ENCODE results near the gene DSC3. TPM values are rescaled to one million over a fixed set of nuclear protein-coding genes. Genes with fewer than 3 reads are reported as not detected.
"Not testable (repeated sequence)": the region's sequence is repeated elsewhere in the genome, so short reads cannot be mapped to it uniquely, and the experiment has no call there.

The DSC3 gene
- total and polyA plus RNA-seq, 2 donors (not counting 3 experiments of a cell fraction or from before 2014, with no cell fraction given) = 0.04 to 0.18 TPM

- Histone ChIP-seq H2AFZ (ENCODE audit: low read depth, low read length) (no peak overlapping the region), H3K4me1 (ENCODE audit: control insufficient read depth, extremely low read depth, insufficient read depth, low read length) (no peaks in the 10 kb centered on the region), H3K79me2 (ENCODE audit: control insufficient read depth, insufficient read depth, low read length) (no peaks in the 10 kb centered on the region), H3K9me3 (replicated peaks; ENCODE audit: control insufficient read depth, insufficient read depth, low read length) (no peaks in the 10 kb centered on the region), H3K27me3 (ENCODE audit: control insufficient read depth in 2 of 2, insufficient read depth in 2 of 2, low read length in 2 of 2) (no peaks in the 10 kb centered on the region), H3K4me2 (ENCODE audit: insufficient read depth, low read length) (no peak overlapping the region), H3K4me3 (replicated peaks in 1 of 3; ENCODE audit: insufficient read depth in 1 of 3, low read depth in 1 of 3, low read length in 3 of 3) (no peak overlapping the region), H4K20me1 (replicated peaks; ENCODE audit: control insufficient read depth, extremely low read depth, insufficient read depth, low read length) (no peaks in the 10 kb centered on the region), H3K36me3 (ENCODE audit: control insufficient read depth in 2 of 2, extremely low read depth in 1 of 2, insufficient read depth in 2 of 2, low read length in 2 of 2) (no peaks in the 10 kb centered on the region), H3K27ac (ENCODE audit: insufficient read depth, low read depth, low read length) (no peak overlapping the region), H3K9ac (replicated peaks; ENCODE audit: extremely low read depth, insufficient read depth, low read length) (no peak overlapping the region), H3K9me1 (replicated peaks; ENCODE audit: control insufficient read depth, extremely low read depth, insufficient read depth, low read length) (no peaks in the 10 kb centered on the region)
- no TSS peak for BruUV-seq (replicated peaks)
- intact Hi-C loops (cut with micrococcal nuclease) (no loop called here), dilution Hi-C loops (cut with MboI; ENCODE audit: extremely low pct_ligation_motif_present, low sequenced_read_pairs) (no loop called here)
- POLR2A ChIA-PET = no interaction called here
- TF ChIP-seq GATA2 (IDR thresholded peaks at IDR 0.05; ENCODE audit: insufficient read depth, insufficient read length, low read depth, low read length) = no peak
- TF ChIP-seq POLR2A (IDR thresholded peaks at IDR 0.05; ENCODE audit: low read depth, low read length) = no peak
- TF ChIP-seq MYC (IDR thresholded peaks at IDR 0.05; ENCODE audit: low read depth, low read length) = no peak
- no peak for TF ChIP-seq POLR2AphosphoS5 (IDR thresholded peaks at IDR 0.05; ENCODE audit: insufficient read depth, low read depth, low read length)
- no peak for TF ChIP-seq FOS (IDR thresholded peaks at IDR 0.05; ENCODE audit: borderline replicate concordance, insufficient read depth, low read length)
- TF ChIP-seq EZH2 (IDR thresholded peaks at IDR 0.05; ENCODE audit: borderline replicate concordance, low read depth, low read length, severe bottlenecking) = no peak
- TF ChIP-seq CTCF (IDR thresholded peaks at IDR 0.05; ENCODE audit: extremely low read depth in 1 of 2, insufficient read depth in 1 of 2, low read depth in 1 of 2, low read length in 2 of 2) = no peak
- TF ChIP-seq JUN (IDR thresholded peaks at IDR 0.05; ENCODE audit: borderline replicate concordance, insufficient read depth, insufficient read length, low read depth) = no peak
- TF ChIP-seq MAX (IDR thresholded peaks at IDR 0.05; ENCODE audit: insufficient read depth, insufficient read length) = no peak
- FAIRE-seq = no peak
- CTCF ChIA-PET = no interaction called here
- no peak for DNase-seq (ENCODE audit: low read depth, low spot score)
Measured at GRCh38 chr18:31015715-31016434, 26.7 kb downstream of the DSC3 start.

- H3K79me2 ChIP-seq (ENCODE audit: control insufficient read depth, insufficient read depth, low read length); CTCF ChIA-PET; H3K36me3 ChIP-seq (ENCODE audit: control insufficient read depth in 2 of 2, extremely low read depth in 1 of 2, insufficient read depth in 2 of 2, low read length in 2 of 2); H2AFZ ChIP-seq (ENCODE audit: low read depth, low read length); H4K20me1 ChIP-seq (replicated peaks; ENCODE audit: control insufficient read depth, extremely low read depth, insufficient read depth, low read length); dilution Hi-C loops (cut with MboI; ENCODE audit: extremely low pct_ligation_motif_present, low sequenced_read_pairs); POLR2A ChIA-PET; FAIRE-seq; DNase-seq (ENCODE audit: low read depth, low spot score); H3K9ac ChIP-seq (replicated peaks; ENCODE audit: extremely low read depth, insufficient read depth, low read length); H3K4me3 ChIP-seq (replicated peaks in 1 of 3; ENCODE audit: insufficient read depth in 1 of 3, low read depth in 1 of 3, low read length in 3 of 3); H3K27ac ChIP-seq (ENCODE audit: insufficient read depth, low read depth, low read length); H3K9me3 ChIP-seq (replicated peaks; ENCODE audit: control insufficient read depth, insufficient read depth, low read length); BruUV-seq (replicated peaks); intact Hi-C loops (cut with micrococcal nuclease); H3K9me1 ChIP-seq (replicated peaks; ENCODE audit: control insufficient read depth, extremely low read depth, insufficient read depth, low read length); H3K4me1 ChIP-seq (ENCODE audit: control insufficient read depth, extremely low read depth, insufficient read depth, low read length); H3K4me2 ChIP-seq (ENCODE audit: insufficient read depth, low read length); H3K27me3 ChIP-seq (ENCODE audit: control insufficient read depth in 2 of 2, insufficient read depth in 2 of 2, low read length in 2 of 2): not testable (repeated sequence)
Measured at GRCh38 chr18:31011455-31011854, 31.1 kb downstream of the DSC3 start.
